Measurements from ENCODE around the gene TARM1. TPM values are rescaled to one million over a fixed set of nuclear protein-coding genes. Genes with fewer than 3 reads are reported as not detected.

The TARM1 gene
- total and polyA plus RNA-seq, 2 of the 8 experiments (the other 6 are each of a cell fraction or from before 2014, with no cell fraction given): not detected

DNA sequence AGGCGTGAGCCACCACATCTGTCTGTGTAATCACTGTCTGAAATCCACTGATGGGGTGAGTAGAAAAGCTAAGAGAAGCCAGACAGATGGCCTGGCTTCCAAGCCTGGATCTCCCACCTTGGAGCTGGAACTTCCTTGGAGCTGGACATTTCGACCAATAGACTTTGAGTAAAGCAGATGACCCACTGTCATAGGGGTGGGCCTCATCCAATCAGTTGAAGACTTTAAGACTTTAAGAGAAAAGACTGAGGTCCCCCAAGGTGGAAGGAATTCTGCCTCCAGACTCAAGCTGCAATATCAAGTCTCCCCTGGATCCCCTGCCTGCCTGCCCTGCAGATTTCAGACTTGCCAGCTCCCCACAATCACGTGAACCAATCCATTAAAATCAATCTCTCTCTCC is 38.2 kb downstream of the TARM1 start (continued):
- no peak for TF ChIP-seq SIRT6 (IDR thresholded peaks at IDR 0.05; ENCODE audit: low read length)
